RWPE2 (cell line): ENCODE measurements around the gene EGFL7.

Source experiments
- ATAC-seq: fragments of 200-7000 bp; cut with Tn5 transposase; 3 replicates; pipeline ENCODE4 v1.9.1; 2021; ENCODE audit warnings: low read depth
- DNase-seq: peaks from one replicate; pipeline ENCODE4 v3.0.0-alpha.2; 2020; ENCODE audit warnings: low spot score
- H3K27ac ChIP-seq: fragments of 450-650 bp; 2 replicates; pipeline ENCODE4 v1.5.1; 2017; ENCODE audit warnings: mild to moderate bottlenecking; ENCODE audit not compliant: poor library complexity, severe bottlenecking
- H3K27me3 ChIP-seq: fragments of 250-450 bp; sonication (Bioruptor Pico); 2 replicates; pipeline ENCODE4 v1.5.1; 2021; ENCODE audit warnings: mild to moderate bottlenecking, moderate library complexity; ENCODE audit not compliant: insufficient read depth, poor library complexity, severe bottlenecking
- H3K36me3 ChIP-seq: fragments of 250-450 bp; sonication (Bioruptor Pico); 2 replicates; pipeline ENCODE4 v1.5.1; 2020; ENCODE audit warnings: low read depth, mild to moderate bottlenecking, moderate library complexity
- H3K4me1 ChIP-seq: fragments of 250-450 bp; sonication (Bioruptor Pico); 2 replicates; pipeline ENCODE4 v1.5.1; 2021; ENCODE audit warnings: mild to moderate bottlenecking, moderate library complexity; ENCODE audit not compliant: insufficient read depth, poor library complexity, severe bottlenecking
- H3K4me3 ChIP-seq: fragments of 250-450 bp; sonication (Bioruptor Pico); 2 replicates; pipeline ENCODE4 v1.5.1; 2021; ENCODE audit warnings: mild to moderate bottlenecking, moderate library complexity; ENCODE audit not compliant: severe bottlenecking
- H3K9me3 ChIP-seq: fragments of 250-450 bp; sonication (Bioruptor Pico); 2 replicates; pipeline ENCODE4 v1.5.1; 2021; ENCODE audit warnings: mild to moderate bottlenecking, moderate library complexity; ENCODE audit not compliant: severe bottlenecking
- TF ChIP-seq, protein P1 (sequence below): fragments of 450-650 bp; IDR thresholded peaks from one replicate; pipeline ENCODE4 v1.5.1; 2017; ENCODE audit warnings: mild to moderate bottlenecking, moderate library complexity; ENCODE audit not compliant: poor library complexity, severe bottlenecking

The EGFL7 gene

DNA sequence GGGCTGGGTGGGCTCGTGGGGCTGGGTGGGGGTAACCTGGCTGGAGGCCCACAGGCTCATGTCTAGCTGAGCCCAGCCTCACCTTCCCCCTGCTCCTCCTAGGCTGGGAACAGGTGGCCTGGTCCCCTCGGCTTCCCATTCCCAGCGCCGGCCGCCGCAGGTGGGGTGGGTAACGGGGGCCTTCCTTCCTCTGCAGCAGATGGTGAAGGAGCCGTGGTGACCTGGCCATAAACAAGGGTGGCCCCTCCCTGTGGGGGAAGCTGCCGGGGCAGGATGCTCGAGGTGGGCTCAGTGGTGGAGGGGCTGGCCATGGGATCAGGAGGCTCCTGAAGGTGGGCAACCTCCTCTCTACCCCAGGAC lies 41.0 kb upstream of the EGFL7 start:
- Histone ChIP-seq H3K27ac (peak overlapping the region; percentile 86), H3K9me3 (no peaks in the 10 kb centered on the region), H3K36me3 (no peaks in the 10 kb centered on the region), H3K4me1 (peaks cover 45% of the 10 kb centered on the region), H3K4me3 (no peak overlapping the region), H3K27me3 (no peaks in the 10 kb centered on the region)
- ATAC-seq (no peak), DNase-seq (no peak)
- TF ChIP-seq, protein P1, sequence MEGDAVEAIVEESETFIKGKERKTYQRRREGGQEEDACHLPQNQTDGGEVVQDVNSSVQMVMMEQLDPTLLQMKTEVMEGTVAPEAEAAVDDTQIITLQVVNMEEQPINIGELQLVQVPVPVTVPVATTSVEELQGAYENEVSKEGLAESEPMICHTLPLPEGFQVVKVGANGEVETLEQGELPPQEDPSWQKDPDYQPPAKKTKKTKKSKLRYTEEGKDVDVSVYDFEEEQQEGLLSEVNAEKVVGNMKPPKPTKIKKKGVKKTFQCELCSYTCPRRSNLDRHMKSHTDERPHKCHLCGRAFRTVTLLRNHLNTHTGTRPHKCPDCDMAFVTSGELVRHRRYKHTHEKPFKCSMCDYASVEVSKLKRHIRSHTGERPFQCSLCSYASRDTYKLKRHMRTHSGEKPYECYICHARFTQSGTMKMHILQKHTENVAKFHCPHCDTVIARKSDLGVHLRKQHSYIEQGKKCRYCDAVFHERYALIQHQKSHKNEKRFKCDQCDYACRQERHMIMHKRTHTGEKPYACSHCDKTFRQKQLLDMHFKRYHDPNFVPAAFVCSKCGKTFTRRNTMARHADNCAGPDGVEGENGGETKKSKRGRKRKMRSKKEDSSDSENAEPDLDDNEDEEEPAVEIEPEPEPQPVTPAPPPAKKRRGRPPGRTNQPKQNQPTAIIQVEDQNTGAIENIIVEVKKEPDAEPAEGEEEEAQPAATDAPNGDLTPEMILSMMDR, result no peak

DNA sequence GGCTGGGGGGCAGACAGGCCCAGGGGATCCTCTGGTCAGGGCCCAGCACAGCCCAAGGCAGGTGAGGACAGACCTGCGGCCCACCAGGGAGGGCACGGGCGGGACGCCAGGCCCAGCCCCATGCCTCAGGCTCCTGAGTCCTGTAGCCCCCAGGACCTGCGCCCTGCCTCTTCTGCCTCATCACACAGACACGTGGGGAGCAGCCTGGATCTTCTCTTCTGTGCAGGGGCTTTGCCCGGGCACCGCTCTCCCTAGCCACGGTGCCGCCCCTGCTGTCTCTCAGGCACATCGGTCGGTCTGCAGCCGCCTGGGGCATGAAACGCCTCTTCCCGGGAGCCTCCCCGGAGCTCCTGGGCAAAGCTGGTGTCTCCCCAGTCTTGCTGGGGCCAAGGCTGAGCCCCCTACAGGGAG lies 40.2 kb upstream of the EGFL7 start:
- Histone ChIP-seq H3K27me3 (no peaks in the 10 kb centered on the region), H3K27ac (peak overlapping the region; percentile 86), H3K9me3 (no peaks in the 10 kb centered on the region), H3K4me1 (peaks cover 45% of the 10 kb centered on the region), H3K4me3 (no peak overlapping the region), H3K36me3 (no peaks in the 10 kb centered on the region)
- TF ChIP-seq, protein P1, result no peak
- DNase-seq, result no peak
- no peak for ATAC-seq

DNA sequence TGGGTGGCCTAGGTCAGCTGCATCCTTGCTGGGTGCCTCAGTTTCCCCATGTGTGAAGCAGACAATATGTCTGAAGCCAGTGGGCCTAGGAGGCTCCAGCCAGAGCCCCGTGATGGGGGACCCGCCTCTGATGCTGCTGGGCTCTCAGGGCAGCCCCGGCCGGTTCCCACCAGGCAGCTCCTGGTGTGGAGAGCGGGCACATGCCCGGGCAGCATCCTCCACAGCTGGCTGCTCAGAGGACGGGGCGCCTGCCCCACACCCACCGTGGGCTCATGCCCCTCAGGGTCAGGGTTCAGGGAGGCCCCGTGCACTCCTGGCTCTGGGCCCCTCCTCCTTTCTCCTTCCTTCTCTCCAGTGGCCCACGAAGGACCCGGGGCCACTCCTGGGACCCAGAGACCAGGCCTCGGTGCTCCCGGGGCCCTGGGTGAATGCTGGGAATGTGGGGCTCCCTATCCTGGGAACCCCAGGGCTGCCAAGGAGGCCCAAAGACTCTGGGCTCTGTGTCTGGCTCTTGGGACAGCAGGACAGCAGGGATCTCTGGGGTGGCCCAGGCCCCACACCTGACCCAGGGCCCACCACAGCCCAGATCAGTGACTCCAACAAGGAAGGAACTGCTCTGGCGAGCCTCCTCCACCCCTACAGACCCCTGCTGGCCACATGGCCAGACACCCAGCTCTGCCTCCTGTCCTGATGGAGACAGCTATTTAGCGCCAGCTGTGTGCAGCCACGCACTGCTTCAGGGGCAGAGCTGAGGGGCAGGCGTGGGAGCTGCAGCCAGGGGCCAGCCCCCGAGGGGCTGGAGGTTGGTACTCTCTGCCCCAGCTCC lies 39.5 kb upstream of the EGFL7 start:
- TF ChIP-seq, protein P1, result no peak
- Histone ChIP-seq H3K27me3 (no peaks in the 10 kb centered on the region), H3K4me1 (peaks cover 45% of the 10 kb centered on the region), H3K27ac (peak overlapping the region; percentile 86), H3K9me3 (no peaks in the 10 kb centered on the region), H3K36me3 (no peaks in the 10 kb centered on the region), H3K4me3 (peak overlapping the region; percentile 4)
- DNase-seq (no peak), ATAC-seq (peak; percentile 2; the same call in 2 of the 3 replicates)

DNA sequence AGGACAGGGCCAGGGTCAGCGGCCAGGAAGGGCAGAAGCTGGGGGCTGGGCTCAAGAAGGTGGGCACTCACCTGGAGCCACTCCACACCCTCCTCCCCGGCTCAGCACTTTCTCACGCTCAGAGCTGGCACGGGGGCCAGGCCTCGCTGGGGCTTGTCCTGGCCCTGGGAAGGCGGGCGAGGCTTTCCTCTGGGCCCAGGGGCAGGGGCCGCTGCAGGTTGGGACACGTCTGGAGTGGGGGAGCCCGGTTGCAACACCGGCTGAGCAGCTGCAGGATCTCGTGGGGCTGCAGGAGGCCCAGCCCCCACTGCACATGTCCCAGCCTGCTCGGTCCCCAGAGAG lies 38.9 kb upstream of the EGFL7 start:
- H3K4me1 ChIP-seq, result peaks cover 45% of the 10 kb centered on the region
- ATAC-seq (peak; percentile 68), DNase-seq (peak; percentile 96)
- no peaks in the 10 kb centered on the region for H3K9me3 ChIP-seq
- TF ChIP-seq, protein P1, result no peak
- peak overlapping the region; percentile 4 for H3K4me3 ChIP-seq
- no peaks in the 10 kb centered on the region for H3K27me3 ChIP-seq
- no peaks in the 10 kb centered on the region for H3K36me3 ChIP-seq
- H3K27ac ChIP-seq, result peak overlapping the region; percentile 86
